Left cardiac atrium (tissue), 4 donors: ENCODE data around the gene SAXO2. TPM values are rescaled to one million over a fixed set of nuclear protein-coding genes. Genes with fewer than 3 reads are reported as not detected.
"Not testable (repeated sequence)": the region's sequence is repeated elsewhere in the genome, so short reads cannot be mapped to it uniquely, and the experiment has no call there.

Experiments used
- ATAC-seq, 2 donors: fragments of 200-7000 bp; cut with Tn5 transposase; one replicate each; pipeline ENCODE4 v1.9.1; 2020; ENCODE audit warnings: mild to moderate bottlenecking in 2 of 2, moderate library complexity in 2 of 2
- DNase-seq: peaks from one replicate; pipeline ENCODE4 v3.0.0-alpha.2; 2020
- intact Hi-C, 2 donors: fragments of 100-400 bp; cut with DNase I; formaldehyde crosslinking; loops; one replicate each; pipeline versions ENCODE4 v1.14.1 to v1.15.1; 2022 to 2023
- total RNA-seq, 2 donors: library from RNA; stranded (reverse); fragmentation: NEBNext Ultra II Directional; extraction: Animal tissue kit (Norgen Biotek cat#: 25700); gene quantifications; one replicate each; pipeline ENCODE4 v1.2.1, GENCODE V29; 2021
- donor health status: DM: no; HTN: yes; CAD: no.
- donor health status: DM: no; HTN: yes; CAD: no; lungs with severe emphysema.
- donor health status: DM: yes; HTN: yes; CAD: no.
- donor health status: Dilated cardiomyopathy.

SAXO2 gene
- total RNA-seq, 2 donors from 2014 or later, result 2.7 to 3.1 TPM

DNA sequence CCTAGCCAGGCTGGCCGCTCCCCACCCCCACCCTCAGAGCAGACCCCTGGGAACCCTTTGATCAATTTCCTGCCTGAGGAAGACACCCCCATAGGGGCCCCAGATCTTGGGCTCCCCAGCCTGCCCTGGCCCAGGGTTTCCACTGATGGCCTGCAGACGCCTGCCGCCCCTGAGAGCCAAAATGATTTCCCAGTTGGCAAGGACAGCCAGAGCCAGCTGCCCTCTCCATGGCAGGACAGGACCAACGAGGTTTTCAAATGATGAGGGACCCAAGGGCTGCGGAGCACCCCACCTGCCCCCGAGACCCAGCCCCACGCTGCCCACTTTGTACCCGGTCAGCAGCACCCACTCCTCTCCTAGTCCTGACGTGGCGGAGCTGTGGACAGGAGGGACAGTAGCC is 64.8 kb downstream of the SAXO2 start:
- ATAC-seq, DNase-seq: not testable (repeated sequence)

DNA sequence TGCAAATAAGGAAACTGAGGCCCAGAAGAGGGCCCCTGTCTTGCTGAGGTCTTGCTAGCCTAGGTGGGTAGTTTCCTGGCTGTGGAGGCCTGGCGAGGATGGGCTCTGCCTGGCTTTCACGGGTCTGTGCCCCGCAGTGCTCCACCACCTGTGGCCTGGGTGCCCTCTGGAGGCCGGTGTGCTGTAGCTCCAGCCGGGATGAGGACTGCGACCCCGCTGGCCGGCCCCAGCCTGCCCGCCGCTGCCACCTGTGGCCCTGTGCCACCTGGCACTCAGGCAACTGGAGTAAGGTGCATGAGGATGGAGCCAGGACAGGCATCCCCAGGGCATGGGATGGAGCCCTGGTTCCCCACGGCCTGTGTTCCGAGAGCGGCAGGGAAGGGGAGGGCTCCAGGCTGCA is 66.4 kb downstream of the SAXO2 start:
- DNase-seq, intact Hi-C loops, ATAC-seq: not testable (repeated sequence)

More for the DNA sequence above, 64.8 kb downstream of the SAXO2 start:
- intact Hi-C loops, result not testable (repeated sequence)

DNA sequence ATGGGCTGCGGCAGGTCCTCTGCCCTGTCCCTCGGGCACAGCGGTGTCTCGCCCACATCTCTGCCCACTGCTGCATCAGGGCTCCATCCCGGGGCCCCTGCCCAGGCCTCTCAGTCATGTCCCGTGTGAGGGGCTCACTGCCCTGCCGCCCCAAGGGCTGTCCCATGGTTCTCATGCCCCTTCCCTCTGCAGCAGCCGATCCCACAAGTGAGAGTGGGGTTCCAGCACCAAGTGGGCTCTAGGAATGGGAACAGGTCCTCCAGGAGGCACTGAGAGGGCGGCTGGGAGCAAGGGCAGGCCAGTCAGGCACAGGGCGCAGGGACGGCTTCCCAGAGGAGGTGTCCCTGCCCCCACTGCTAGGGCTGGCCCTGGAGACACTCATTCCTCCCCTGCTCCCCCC is 68.3 kb downstream of the SAXO2 start:
- DNase-seq, intact Hi-C loops, ATAC-seq: not testable (repeated sequence)

DNA sequence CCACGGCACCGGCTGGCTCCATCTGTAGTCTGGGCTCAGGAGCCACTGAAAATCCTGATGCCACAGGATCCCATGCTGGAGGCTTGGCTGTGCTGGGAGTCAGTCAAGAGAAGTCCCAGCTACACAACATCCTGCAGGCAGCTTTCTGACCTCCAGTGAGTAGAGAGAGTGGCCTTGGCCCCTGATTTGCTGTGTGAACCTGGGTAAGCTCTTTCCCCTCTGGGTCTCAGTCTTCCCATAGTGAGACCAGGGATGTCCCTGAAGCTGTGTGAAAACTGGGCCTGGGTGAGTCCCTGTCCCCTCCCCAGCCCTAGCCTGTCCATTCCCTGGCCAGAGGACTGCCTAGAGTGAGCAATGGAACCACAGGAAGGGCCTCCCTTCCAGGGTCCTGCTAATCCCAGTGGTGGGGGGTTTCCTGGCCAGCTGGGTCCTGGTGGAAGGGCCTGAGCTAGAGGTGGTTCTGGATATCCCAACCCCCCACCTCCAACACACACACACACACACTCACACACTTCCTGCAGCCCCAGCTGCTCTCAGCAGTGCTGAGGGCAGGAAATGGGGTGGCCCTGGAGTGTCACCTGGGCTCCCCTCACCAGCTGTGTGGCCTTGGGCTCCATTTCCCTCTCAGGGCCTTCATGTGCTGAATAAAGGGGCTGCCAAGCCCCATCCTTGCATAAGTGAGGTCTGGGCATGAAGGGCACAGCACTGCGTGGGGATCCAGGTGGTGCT is 69.1 kb downstream of the SAXO2 start:
- ATAC-seq, DNase-seq, intact Hi-C loops: not testable (repeated sequence)

DNA sequence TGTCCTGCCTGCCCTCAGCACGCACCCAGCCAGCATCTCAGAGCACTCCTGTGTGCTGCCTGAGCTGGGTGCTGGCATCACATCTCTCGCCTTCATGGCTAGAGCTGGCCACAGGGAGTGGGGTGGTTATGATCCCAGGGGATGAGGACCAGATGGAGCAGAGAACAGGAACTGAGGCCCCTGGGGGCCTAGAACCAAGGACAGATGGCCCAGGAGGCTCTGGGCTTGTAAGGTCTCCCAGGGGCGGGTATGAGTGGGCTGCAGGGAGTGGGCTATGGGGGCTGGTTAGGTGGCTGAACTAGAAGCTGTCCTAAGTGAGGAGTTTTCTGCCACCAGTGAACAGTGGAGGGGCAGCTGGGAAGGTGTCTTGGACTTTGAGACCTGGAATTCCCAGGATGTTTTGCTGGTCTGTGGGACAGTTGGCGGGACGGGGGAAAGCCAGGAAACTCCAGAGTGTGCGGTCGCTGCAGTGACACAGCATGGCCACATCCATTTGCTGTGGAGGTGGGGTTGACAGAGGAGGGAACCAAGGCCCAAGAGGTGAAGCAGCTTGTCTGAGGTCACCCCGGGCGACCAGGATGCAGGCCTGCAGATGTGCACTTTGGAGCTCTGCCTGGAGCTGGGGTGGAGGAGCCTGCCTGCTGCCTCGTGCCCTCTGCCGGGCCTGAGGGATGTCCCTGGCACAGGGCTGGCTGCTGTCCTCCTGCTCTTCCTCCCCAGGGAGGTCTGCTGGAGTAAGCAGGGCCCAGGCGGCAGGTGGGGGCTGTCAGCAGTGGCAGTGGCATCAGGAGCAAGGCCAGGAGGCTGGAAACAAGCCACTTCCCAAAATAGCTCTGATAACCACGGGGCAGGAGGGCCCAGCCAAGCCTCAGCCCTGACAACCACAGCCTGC is 70.3 kb downstream of the SAXO2 start:
- ATAC-seq, result peak; percentile 91 to 94
- intact Hi-C loops, result not testable (repeated sequence)

DNA sequence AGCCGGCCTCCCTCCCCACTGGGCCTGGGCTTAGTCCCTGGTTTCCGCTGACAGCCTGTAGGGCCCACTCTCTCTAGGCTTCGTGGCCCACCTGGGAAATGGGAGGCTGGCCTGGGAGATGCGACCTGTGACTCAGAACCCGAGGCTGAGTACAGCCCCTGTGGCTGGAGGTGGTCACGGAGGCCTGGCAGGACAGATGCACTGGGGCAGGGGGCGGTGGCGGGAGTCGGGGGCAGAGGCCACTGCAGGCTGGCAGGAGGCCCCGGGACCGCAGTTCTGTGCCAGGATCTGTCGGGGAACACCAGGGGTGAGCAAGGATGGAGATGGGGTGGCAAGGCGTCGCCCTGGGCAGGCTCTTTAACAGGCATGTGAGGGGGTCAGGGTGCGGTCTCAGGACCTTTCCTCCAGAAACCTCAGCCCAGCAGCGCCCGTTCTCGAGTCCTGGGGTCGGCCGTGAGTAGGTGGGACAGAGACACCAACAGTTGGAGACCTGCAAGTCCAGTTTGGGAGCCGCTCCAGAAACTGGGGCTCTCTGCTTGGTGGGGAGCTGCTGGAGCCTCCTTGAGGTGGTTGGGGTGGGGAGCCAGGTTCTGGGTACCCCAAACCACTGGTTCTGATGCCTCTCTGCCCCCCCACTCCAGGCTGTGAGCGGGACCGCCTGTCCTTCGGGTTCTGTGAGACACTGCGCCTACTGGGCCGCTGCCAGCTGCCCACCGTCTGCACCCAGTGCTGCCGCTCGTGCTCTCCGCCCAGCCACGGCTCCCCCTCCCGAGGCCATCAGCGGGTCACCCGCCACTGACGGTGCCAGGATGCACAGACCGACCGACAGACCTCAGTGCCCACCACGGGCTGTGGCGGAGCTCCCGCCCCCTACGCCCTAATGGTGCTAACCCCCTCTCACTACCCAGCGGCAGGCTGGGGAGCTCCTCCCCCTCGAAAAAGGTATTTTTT is 71.3 kb downstream of the SAXO2 start:
- intact Hi-C loops, DNase-seq, ATAC-seq: not testable (repeated sequence)

More for the DNA sequence above, 70.3 kb downstream of the SAXO2 start:
- peak; percentile 73 for DNase-seq

Other genes starting within 250 kb of the SAXO2 start
- 1 to 10 TPM; 2.0 to 2.2 TPM for gene MEX3B, start 216.8 kb upstream of the SAXO2 start, total RNA-seq
- gene EFL1, start 84 bp upstream of the SAXO2 start, total RNA-seq, result 10 to 100 TPM; 10.5 to 11.7 TPM
- under 1 TPM; 0.15 to 0.34 TPM for gene GOLGA6L10, start 86.7 kb downstream of the SAXO2 start, total RNA-seq
- under 1 TPM; 0.92 to 0.97 TPM for gene GOLGA6L9, start 167.0 kb downstream of the SAXO2 start, total RNA-seq